Trophoblast cell (in vitro differentiated cells and primary cell): Measurements from ENCODE around the gene EID2B.

Experiments used
- DNase-seq, 2 donors: peaks; one replicate each; pipeline ENCODE4 v3.0.0-alpha.2; 2016
- H2AFZ ChIP-seq: 2 replicates; pipeline ENCODE4 v1.6.1; 2013; ENCODE audit warnings: low read length, moderate library complexity, mild to moderate bottlenecking; ENCODE audit not compliant: insufficient read depth, poor library complexity
- H2AK5ac ChIP-seq: 2 replicates; pipeline ENCODE4 v1.6.1; 2013; ENCODE audit warnings: mild to moderate bottlenecking, low read length
- H2BK120ac ChIP-seq: 2 replicates; pipeline ENCODE4 v1.6.1; 2013; ENCODE audit warnings: low read length, mild to moderate bottlenecking, moderate library complexity; ENCODE audit not compliant: insufficient read depth, poor library complexity
- H2BK12ac ChIP-seq: 2 replicates; pipeline ENCODE4 v1.6.1; 2013; ENCODE audit warnings: mild to moderate bottlenecking, low read length, moderate library complexity
- H2BK5ac ChIP-seq: 2 replicates; pipeline ENCODE4 v1.6.1; 2013; ENCODE audit warnings: low read length, low read depth, moderate library complexity, mild to moderate bottlenecking; ENCODE audit not compliant: poor library complexity
- H3K14ac ChIP-seq: 2 replicates; pipeline ENCODE4 v1.6.1; 2013; ENCODE audit warnings: mild to moderate bottlenecking, low read length
- H3K18ac ChIP-seq: 2 replicates; pipeline ENCODE4 v1.6.1; 2013; ENCODE audit warnings: mild to moderate bottlenecking, low read length
- H3K23ac ChIP-seq: 2 replicates; pipeline ENCODE4 v1.6.1; 2013; ENCODE audit warnings: low read length
- H3K27ac ChIP-seq: 2 replicates; pipeline ENCODE4 v1.5.1; 2013; ENCODE audit warnings: low read depth, mild to moderate bottlenecking, inconsistent platforms, low read length, moderate library complexity
- H3K27me3 ChIP-seq: 2 replicates; pipeline ENCODE4 v1.6.1; 2013; ENCODE audit warnings: inconsistent platforms, mild to moderate bottlenecking, low read length, moderate library complexity; ENCODE audit not compliant: insufficient read depth
- H3K36me3 ChIP-seq, 2 experiments: 1 replicate in 1 of 2; 2 replicates in 1 of 2; pipeline ENCODE4 v1.6.1; 2013; ENCODE audit warnings: low read length in 2 of 2, mild to moderate bottlenecking in 2 of 2, moderate library complexity in 1 of 2; ENCODE audit not compliant: insufficient read depth in 2 of 2, control insufficient read depth in 1 of 2
- H3K4ac ChIP-seq: 2 replicates; pipeline ENCODE4 v1.6.1; 2013; ENCODE audit warnings: low read depth, mild to moderate bottlenecking, low read length, moderate library complexity
- H3K4me1 ChIP-seq, 2 experiments: 1 replicate in 1 of 2; 2 replicates in 1 of 2; pipeline ENCODE4 v1.6.1; 2013; ENCODE audit warnings: low read length in 2 of 2, mild to moderate bottlenecking in 2 of 2, moderate library complexity in 1 of 2; ENCODE audit not compliant: insufficient read depth in 2 of 2, control insufficient read depth in 1 of 2
- H3K4me2 ChIP-seq: 2 replicates; pipeline ENCODE4 v1.6.1; 2013; ENCODE audit warnings: inconsistent platforms, mild to moderate bottlenecking, low read length, moderate library complexity
- H3K4me3 ChIP-seq: 2 replicates; pipeline ENCODE4 v1.5.1; 2013; ENCODE audit warnings: mild to moderate bottlenecking, low read depth, low read length, inconsistent platforms
- H3K79me1 ChIP-seq: one replicate; pipeline ENCODE4 v1.6.1; 2013; ENCODE audit warnings: low read length
- H3K79me2 ChIP-seq: 2 replicates; pipeline ENCODE4 v1.6.1; 2013; ENCODE audit warnings: low read length, mild to moderate bottlenecking; ENCODE audit not compliant: control insufficient read depth, insufficient read depth, poor library complexity
- H3K9ac ChIP-seq: 2 replicates; pipeline ENCODE4 v1.6.1; 2013; ENCODE audit warnings: mild to moderate bottlenecking, low read length
- H3K9me3 ChIP-seq: 2 replicates; pipeline ENCODE4 v1.6.1; 2013; ENCODE audit warnings: low read depth, mild to moderate bottlenecking, control low read depth, inconsistent platforms, low read length; ENCODE audit not compliant: insufficient read depth
- H4K12ac ChIP-seq: 2 replicates; pipeline ENCODE4 v1.6.1; 2013; ENCODE audit warnings: low read depth, mild to moderate bottlenecking, low read length, moderate library complexity
- H4K8ac ChIP-seq: 2 replicates; pipeline ENCODE4 v1.6.1; 2013; ENCODE audit warnings: low read depth, mild to moderate bottlenecking, low read length, moderate library complexity
- H4K91ac ChIP-seq: one replicate; pipeline ENCODE4 v1.6.1; 2013; ENCODE audit warnings: low read depth, mild to moderate bottlenecking, low read length, moderate library complexity
- WGBS: extraction: QIAGEN DNeasy Blood & Tissue Kit; methylation state at CpG from one replicate; pipeline ENCODE4 v1.1.7; 2013; ENCODE audit warnings: missing lambda C conversion rate; ENCODE audit not compliant: insufficient read length, insufficient coverage; ENCODE audit errors: extremely low coverage; 5-methylcytosine and 5-hydroxymethylcytosine counted together

EID2B gene

GRCh38 chr19:39506598-39506943 is 26.1 kb downstream of the EID2B start:
- no peak for DNase-seq
- no CpG with 5 or more reads among the region's 7 CpGs for WGBS
- H3K9me3 ChIP-seq: peaks cover 16% of the 10 kb centered on the region
- no peak overlapping the region for H3K18ac ChIP-seq
- H3K14ac ChIP-seq: no peak overlapping the region
- peaks cover 2% of the 10 kb centered on the region for H3K79me1 ChIP-seq
- H3K4me1 ChIP-seq: peaks cover 6 to 8% of the 10 kb centered on the region in 2 experiments
- H2AK5ac ChIP-seq: no peak overlapping the region
- no peak overlapping the region for H4K8ac ChIP-seq
- H3K36me3 ChIP-seq: no peaks in the 10 kb centered on the region
- H2AFZ ChIP-seq: peak overlapping the region; percentile 55
- H3K79me2 ChIP-seq: no peaks in the 10 kb centered on the region
- no peak overlapping the region for H2BK12ac ChIP-seq
- no peak overlapping the region for H3K9ac ChIP-seq
- no peak overlapping the region for H3K23ac ChIP-seq
- H3K27me3 ChIP-seq: peaks cover 33% of the 10 kb centered on the region
- H3K27ac ChIP-seq: no peak overlapping the region
- H3K4ac ChIP-seq: no peak overlapping the region
- H3K4me2 ChIP-seq: peak overlapping the region; percentile 90
- no peak overlapping the region for H4K12ac ChIP-seq
- no peak overlapping the region for H3K4me3 ChIP-seq
- no peak overlapping the region for H2BK120ac ChIP-seq
- H4K91ac ChIP-seq: no peak overlapping the region
- H2BK5ac ChIP-seq: no peak overlapping the region

GRCh38 chr19:39502640-39503417 is 29.8 kb downstream of the EID2B start:
- H3K14ac ChIP-seq: no peak overlapping the region
- no peak overlapping the region for H3K27ac ChIP-seq
- no peak overlapping the region for H3K9ac ChIP-seq
- peaks cover 16% of the 10 kb centered on the region for H3K9me3 ChIP-seq
- DNase-seq: peak; percentile 77 to 85
- no CpG with 5 or more reads among the region's 69 CpGs for WGBS
- H2BK12ac ChIP-seq: no peak overlapping the region
- no peaks in the 10 kb centered on the region for H3K36me3 ChIP-seq
- H4K91ac ChIP-seq: no peak overlapping the region
- H3K4me2 ChIP-seq: peak overlapping the region; percentile 40
- H3K18ac ChIP-seq: no peak overlapping the region
- peak overlapping the region; percentile 92 for H2AFZ ChIP-seq
- H3K4me1 ChIP-seq: peaks cover 11 to 15% of the 10 kb centered on the region in 2 experiments
- H3K4ac ChIP-seq: no peak overlapping the region
- peak overlapping the region; percentile 65 for H4K8ac ChIP-seq
- H3K79me2 ChIP-seq: no peaks in the 10 kb centered on the region
- H2BK120ac ChIP-seq: no peak overlapping the region
- H3K27me3 ChIP-seq: peaks cover 47% of the 10 kb centered on the region
- no peak overlapping the region for H2AK5ac ChIP-seq
- peak overlapping the region; percentile 50 for H4K12ac ChIP-seq
- no peak overlapping the region for H3K4me3 ChIP-seq
- no peak overlapping the region for H2BK5ac ChIP-seq
- H3K23ac ChIP-seq: no peak overlapping the region
- peaks cover 2% of the 10 kb centered on the region for H3K79me1 ChIP-seq

GRCh38 chr19:39501340-39501739 is 31.3 kb downstream of the EID2B start:
- Histone ChIP-seq H3K79me2 (no peaks in the 10 kb centered on the region), H3K23ac (no peak overlapping the region), H3K79me1 (peaks cover 2% of the 10 kb centered on the region), H3K18ac (no peak overlapping the region), H3K4me1 (peaks cover 8 to 10% of the 10 kb centered on the region in 2 experiments), H4K8ac (no peak overlapping the region), H3K4me2 (no peak overlapping the region), H3K4me3 (no peak overlapping the region), H2BK12ac (no peak overlapping the region), H3K4ac (no peak overlapping the region), H3K9ac (no peak overlapping the region), H3K9me3 (peaks cover 8% of the 10 kb centered on the region), H3K36me3 (no peaks in the 10 kb centered on the region), H2BK5ac (no peak overlapping the region), H3K27me3 (peaks cover 32% of the 10 kb centered on the region), H2AFZ (no peak overlapping the region), H2AK5ac (no peak overlapping the region), H4K12ac (no peak overlapping the region), H3K14ac (no peak overlapping the region), H3K27ac (no peak overlapping the region), H4K91ac (no peak overlapping the region), H2BK120ac (no peak overlapping the region)
- no peak for DNase-seq
- WGBS: no CpG with 5 or more reads among the region's 5 CpGs

- Histone ChIP-seq H3K4me3 (no peak overlapping the region), H2AK5ac (no peak overlapping the region), H4K8ac (no peak overlapping the region), H4K91ac (no peak overlapping the region), H3K18ac (no peak overlapping the region), H3K27me3 (peaks cover 27% of the 10 kb centered on the region), H3K4me2 (no peak overlapping the region), H3K79me2 (no peaks in the 10 kb centered on the region), H2BK12ac (no peak overlapping the region), H2BK120ac (no peak overlapping the region), H3K36me3 (no peaks in the 10 kb centered on the region), H3K27ac (no peak overlapping the region), H3K23ac (no peak overlapping the region), H3K4ac (no peak overlapping the region), H3K14ac (no peak overlapping the region), H3K9ac (no peak overlapping the region), H3K4me1 (peaks cover 8 to 10% of the 10 kb centered on the region in 2 experiments), H2AFZ (no peak overlapping the region), H3K79me1 (peaks cover 2% of the 10 kb centered on the region), H4K12ac (no peak overlapping the region), H3K9me3 (peaks cover 7% of the 10 kb centered on the region), H2BK5ac (no peak overlapping the region)
- no CpG with 5 or more reads among the region's 4 CpGs for WGBS
- DNase-seq: no peak
Measured at GRCh38 chr19:39500543-39500942, 32.1 kb downstream of the EID2B start.
